SK-N-SH (cell line): Measurements from ENCODE around the gene DPP10. TPM values are rescaled to one million over a fixed set of nuclear protein-coding genes. Genes with fewer than 3 reads are reported as not detected.

Source experiments
- CTCF ChIA-PET: fragments of 300-600, 350-600 bp; formaldehyde crosslinking; extraction: SDS; loops from one replicate; lab custom pipeline; 2021; lab: Yijun Ruan, JAX
- POLR2A ChIA-PET: fragments of 350-600 bp; sonication (Branson Sonifier 250); formaldehyde crosslinking; extraction: SDS; loops from one replicate; lab custom pipeline; 2020; ENCODE audit warnings: antibody characterized with exemption, inconsistent platforms; lab: Yijun Ruan, JAX
- DNase-seq: peaks from one replicate; pipeline ENCODE4 v3.0.0; 2012
- H2AFZ ChIP-seq: fragments of 200-600 bp; sonication (generic); 2 replicates; pipeline ENCODE4 v1.8.1; 2016; ENCODE audit warnings: antibody characterized with exemption, mild to moderate bottlenecking, low read depth
- H3F3A ChIP-seq: fragments of 200-600 bp; sonication (generic); replicated peaks from 2 replicates; pipeline ENCODE3; 2016; ENCODE audit warnings: antibody characterized with exemption, mild to moderate bottlenecking; ENCODE audit not compliant: insufficient read depth
- H3K27ac ChIP-seq, 2 experiments: fragments of 200-500 bp in 1 of 2; fragments of 200-600 bp in 1 of 2; sonication (Bioruptor generic) in 1 of 2; sonication (generic), shearing (Covaris generic) in 1 of 2; 2 replicates each; pipeline versions ENCODE4 v1.5.1 to v1.6.1; 2014 to 2016; ENCODE audit warnings: low read depth in 2 of 2, inconsistent platforms in 1 of 2, low read length in 1 of 2, mild to moderate bottlenecking in 1 of 2, mixed read lengths in 1 of 2
- H3K27me3 ChIP-seq: fragments of 200-600 bp; sonication (generic), shearing (Covaris generic); 2 replicates; pipeline ENCODE4 v1.6.1; 2016; ENCODE audit warnings: mixed run types; ENCODE audit not compliant: insufficient read depth
- H3K36me3 ChIP-seq, 2 experiments: fragments of 200-500 bp in 1 of 2; fragments of 200-600 bp in 1 of 2; sonication (Bioruptor generic) in 1 of 2; sonication (generic) in 1 of 2; replicated peaks in 1 of 2; 2 replicates each; pipeline versions ENCODE3 to v1.5.1; 2014 to 2016; ENCODE audit warnings: low read length in 1 of 2, mild to moderate bottlenecking in 1 of 2; ENCODE audit not compliant: insufficient read depth in 2 of 2, control insufficient read depth in 1 of 2
- H3K4me1 ChIP-seq, 2 experiments: fragments of 200-500 bp in 1 of 2; fragments of 200-600 bp in 1 of 2; sonication (Bioruptor generic) in 1 of 2; sonication (generic), shearing (Covaris generic) in 1 of 2; 2 replicates each; pipeline versions ENCODE4 v1.5.1 to v1.6.1; 2014 to 2016; ENCODE audit warnings: low read depth in 1 of 2, low read length in 1 of 2, mixed run types in 1 of 2; ENCODE audit not compliant: insufficient read depth in 2 of 2, control insufficient read depth in 1 of 2
- H3K4me2 ChIP-seq: fragments of 200-600 bp; sonication (generic), shearing (Covaris generic); 2 replicates; pipeline ENCODE4 v1.6.1; 2017; ENCODE audit warnings: mixed run types
- H3K4me3 ChIP-seq, 2 experiments: fragments of 200-500 bp in 1 of 2; fragments of 200-600 bp in 1 of 2; sonication (Bioruptor generic) in 1 of 2; sonication (generic), shearing (Covaris generic) in 1 of 2; 2 replicates each; pipeline versions ENCODE4 v1.5.1 to v1.8.1; 2014 to 2016; ENCODE audit warnings: low read depth in 2 of 2, inconsistent platforms in 1 of 2, low read length in 1 of 2, mild to moderate bottlenecking in 1 of 2, mixed read lengths in 1 of 2, moderate library complexity in 1 of 2
- H3K79me2 ChIP-seq: fragments of 200-600 bp; sonication (generic); 2 replicates; pipeline ENCODE4 v1.8.1; 2017; ENCODE audit warnings: mild to moderate bottlenecking; ENCODE audit not compliant: insufficient read depth
- H3K9ac ChIP-seq: fragments of 200-600 bp; sonication (generic); 2 replicates; pipeline ENCODE4 v1.6.1; 2017; ENCODE audit warnings: mixed run types
- H3K9me2 ChIP-seq: fragments of 200-600 bp; sonication (generic); 2 replicates; pipeline ENCODE4 v1.6.1; 2017; ENCODE audit warnings: mixed run types
- H3K9me3 ChIP-seq: fragments of 200-600 bp; sonication (generic); 2 replicates; pipeline ENCODE4 v1.6.1; 2017; ENCODE audit warnings: mixed run types, mild to moderate bottlenecking, moderate library complexity
- H4K20me1 ChIP-seq: fragments of 200-600 bp; sonication (generic); 2 replicates; pipeline ENCODE4 v1.6.1; 2017; ENCODE audit warnings: mild to moderate bottlenecking, mixed run types; ENCODE audit not compliant: insufficient read depth
- FOSL2 ChIP-seq: IDR thresholded peaks from 2 replicates; pipeline ENCODE4 v1.4.0; 2012; ENCODE audit warnings: low read depth, mild to moderate bottlenecking, moderate library complexity, borderline replicate concordance
- MEF2A ChIP-seq: IDR thresholded peaks from 2 replicates; pipeline ENCODE4 v1.4.0; 2012; ENCODE audit warnings: low read depth, borderline replicate concordance
- MXI1 ChIP-seq: IDR thresholded peaks from 2 replicates; pipeline ENCODE4 v1.6.1; 2012; ENCODE audit warnings: mild to moderate bottlenecking, low read depth, low read length, improper control_type of control experiment
- NFIC ChIP-seq: IDR thresholded peaks from 2 replicates; pipeline ENCODE4 v1.4.0; 2012; ENCODE audit warnings: borderline replicate concordance
- RFX5 ChIP-seq: IDR thresholded peaks from 2 replicates; pipeline ENCODE4 v1.6.1; 2012; ENCODE audit warnings: mild to moderate bottlenecking, improper control_type of control experiment, low read length
- RXRA ChIP-seq: IDR thresholded peaks from 2 replicates; pipeline ENCODE4 v1.4.0; 2012; ENCODE audit warnings: low read depth, mild to moderate bottlenecking, borderline replicate concordance
- SIN3A ChIP-seq: IDR thresholded peaks from 2 replicates; pipeline ENCODE4 v1.6.1; 2012; ENCODE audit warnings: low read depth, mild to moderate bottlenecking, low read length, moderate library complexity, borderline replicate concordance
- TAF1 ChIP-seq: IDR thresholded peaks from 2 replicates; pipeline ENCODE4 v1.6.1; 2012; ENCODE audit warnings: low read depth, mild to moderate bottlenecking, low read length, moderate library complexity, borderline replicate concordance
- TEAD4 ChIP-seq: IDR thresholded peaks from 2 replicates; pipeline ENCODE4 v1.4.0; 2012; ENCODE audit warnings: mild to moderate bottlenecking, borderline replicate concordance; ENCODE audit not compliant: insufficient read depth
- WGBS: methylation state at CpG from one replicate; pipeline ENCODE4 v1.1.6; 2017; ENCODE audit warnings: low lambda C conversion rate; 5-methylcytosine and 5-hydroxymethylcytosine counted together
- polyA plus RNA-seq, 3 experiments: library from polyadenylated mRNA; depleted of rRNA; stranded (reverse); fragments of >200 nt; gene quantifications; 2 replicates each; pipeline ENCODE4 v1.2.3, GENCODE V29; 2012
- TF ChIP-seq, protein P1 (sequence below): IDR thresholded peaks from 2 replicates; pipeline ENCODE4 v1.4.0; 2012; ENCODE audit warnings: low read depth, borderline replicate concordance
- TF ChIP-seq, protein P2 (sequence below): IDR thresholded peaks from 2 replicates; pipeline ENCODE4 v1.4.0; 2012; ENCODE audit warnings: low read depth
- TF ChIP-seq, protein P3 (sequence below): IDR thresholded peaks from 2 replicates; pipeline ENCODE4 v1.6.1; 2012; ENCODE audit warnings: mild to moderate bottlenecking, low read depth, low read length, moderate library complexity
- TF ChIP-seq, protein P4 (sequence below): IDR thresholded peaks from 2 replicates; pipeline ENCODE4 v1.4.0; 2012; ENCODE audit warnings: low read depth, borderline replicate concordance
- TF ChIP-seq, protein P5 (sequence below): IDR thresholded peaks from 2 replicates; pipeline ENCODE4; 2012

DPP10 gene
- polyA plus RNA-seq, 1 of the 3 experiments (the other 2 are of a cell fraction): not detected

DNA sequence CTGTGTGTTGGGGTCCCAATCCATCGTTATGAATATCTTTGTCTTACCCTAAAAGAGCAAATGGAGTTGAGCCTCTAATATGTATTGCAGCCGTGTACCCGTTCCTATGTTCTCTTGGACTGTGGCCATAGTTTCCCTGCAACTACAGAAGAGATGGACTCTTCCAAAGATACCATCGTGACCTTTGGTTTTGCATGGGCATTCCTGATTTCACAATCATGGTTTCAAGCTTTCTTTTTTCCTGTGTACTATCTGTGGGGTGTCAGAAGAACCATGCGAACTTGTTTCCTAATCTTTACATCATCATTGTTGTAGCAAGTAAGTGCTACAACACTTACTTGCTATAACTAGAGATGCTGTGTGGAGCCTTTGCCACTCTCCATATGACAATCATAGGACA is 1295.7 kb downstream of the DPP10 start:
- H4K20me1 ChIP-seq: no peaks in the 10 kb centered on the region

More for the DNA sequence above, 1295.7 kb downstream of the DPP10 start:
- no peak for DNase-seq
- no peak overlapping the region for H3K4me2 ChIP-seq
- 19% methylated on average over 5 of the region's 5 CpGs for WGBS
- no peak overlapping the region for H3K27ac ChIP-seq
- ChIA-PET POLR2A (no interaction called here), CTCF (no interaction called here)
- H3K79me2 ChIP-seq: no peaks in the 10 kb centered on the region
- TF ChIP-seq, protein P1, sequence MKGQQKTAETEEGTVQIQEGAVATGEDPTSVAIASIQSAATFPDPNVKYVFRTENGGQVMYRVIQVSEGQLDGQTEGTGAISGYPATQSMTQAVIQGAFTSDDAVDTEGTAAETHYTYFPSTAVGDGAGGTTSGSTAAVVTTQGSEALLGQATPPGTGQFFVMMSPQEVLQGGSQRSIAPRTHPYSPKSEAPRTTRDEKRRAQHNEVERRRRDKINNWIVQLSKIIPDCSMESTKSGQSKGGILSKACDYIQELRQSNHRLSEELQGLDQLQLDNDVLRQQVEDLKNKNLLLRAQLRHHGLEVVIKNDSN: no peak
- TF ChIP-seq RFX5 (no peak), FOSL2 (no peak), NFIC (no peak), MEF2A (no peak), MXI1 (no peak), TEAD4 (no peak), TAF1 (no peak), RXRA (no peak), SIN3A (no peak)
- TF ChIP-seq, protein P2, sequence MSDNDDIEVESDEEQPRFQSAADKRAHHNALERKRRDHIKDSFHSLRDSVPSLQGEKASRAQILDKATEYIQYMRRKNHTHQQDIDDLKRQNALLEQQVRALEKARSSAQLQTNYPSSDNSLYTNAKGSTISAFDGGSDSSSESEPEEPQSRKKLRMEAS: no peak
- TF ChIP-seq, protein P3, sequence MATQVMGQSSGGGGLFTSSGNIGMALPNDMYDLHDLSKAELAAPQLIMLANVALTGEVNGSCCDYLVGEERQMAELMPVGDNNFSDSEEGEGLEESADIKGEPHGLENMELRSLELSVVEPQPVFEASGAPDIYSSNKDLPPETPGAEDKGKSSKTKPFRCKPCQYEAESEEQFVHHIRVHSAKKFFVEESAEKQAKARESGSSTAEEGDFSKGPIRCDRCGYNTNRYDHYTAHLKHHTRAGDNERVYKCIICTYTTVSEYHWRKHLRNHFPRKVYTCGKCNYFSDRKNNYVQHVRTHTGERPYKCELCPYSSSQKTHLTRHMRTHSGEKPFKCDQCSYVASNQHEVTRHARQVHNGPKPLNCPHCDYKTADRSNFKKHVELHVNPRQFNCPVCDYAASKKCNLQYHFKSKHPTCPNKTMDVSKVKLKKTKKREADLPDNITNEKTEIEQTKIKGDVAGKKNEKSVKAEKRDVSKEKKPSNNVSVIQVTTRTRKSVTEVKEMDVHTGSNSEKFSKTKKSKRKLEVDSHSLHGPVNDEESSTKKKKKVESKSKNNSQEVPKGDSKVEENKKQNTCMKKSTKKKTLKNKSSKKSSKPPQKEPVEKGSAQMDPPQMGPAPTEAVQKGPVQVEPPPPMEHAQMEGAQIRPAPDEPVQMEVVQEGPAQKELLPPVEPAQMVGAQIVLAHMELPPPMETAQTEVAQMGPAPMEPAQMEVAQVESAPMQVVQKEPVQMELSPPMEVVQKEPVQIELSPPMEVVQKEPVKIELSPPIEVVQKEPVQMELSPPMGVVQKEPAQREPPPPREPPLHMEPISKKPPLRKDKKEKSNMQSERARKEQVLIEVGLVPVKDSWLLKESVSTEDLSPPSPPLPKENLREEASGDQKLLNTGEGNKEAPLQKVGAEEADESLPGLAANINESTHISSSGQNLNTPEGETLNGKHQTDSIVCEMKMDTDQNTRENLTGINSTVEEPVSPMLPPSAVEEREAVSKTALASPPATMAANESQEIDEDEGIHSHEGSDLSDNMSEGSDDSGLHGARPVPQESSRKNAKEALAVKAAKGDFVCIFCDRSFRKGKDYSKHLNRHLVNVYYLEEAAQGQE: no peak
- TF ChIP-seq, protein P4, sequence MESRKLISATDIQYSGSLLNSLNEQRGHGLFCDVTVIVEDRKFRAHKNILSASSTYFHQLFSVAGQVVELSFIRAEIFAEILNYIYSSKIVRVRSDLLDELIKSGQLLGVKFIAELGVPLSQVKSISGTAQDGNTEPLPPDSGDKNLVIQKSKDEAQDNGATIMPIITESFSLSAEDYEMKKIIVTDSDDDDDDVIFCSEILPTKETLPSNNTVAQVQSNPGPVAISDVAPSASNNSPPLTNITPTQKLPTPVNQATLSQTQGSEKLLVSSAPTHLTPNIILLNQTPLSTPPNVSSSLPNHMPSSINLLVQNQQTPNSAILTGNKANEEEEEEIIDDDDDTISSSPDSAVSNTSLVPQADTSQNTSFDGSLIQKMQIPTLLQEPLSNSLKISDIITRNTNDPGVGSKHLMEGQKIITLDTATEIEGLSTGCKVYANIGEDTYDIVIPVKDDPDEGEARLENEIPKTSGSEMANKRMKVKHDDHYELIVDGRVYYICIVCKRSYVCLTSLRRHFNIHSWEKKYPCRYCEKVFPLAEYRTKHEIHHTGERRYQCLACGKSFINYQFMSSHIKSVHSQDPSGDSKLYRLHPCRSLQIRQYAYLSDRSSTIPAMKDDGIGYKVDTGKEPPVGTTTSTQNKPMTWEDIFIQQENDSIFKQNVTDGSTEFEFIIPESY: no peak
- TF ChIP-seq, protein P5, sequence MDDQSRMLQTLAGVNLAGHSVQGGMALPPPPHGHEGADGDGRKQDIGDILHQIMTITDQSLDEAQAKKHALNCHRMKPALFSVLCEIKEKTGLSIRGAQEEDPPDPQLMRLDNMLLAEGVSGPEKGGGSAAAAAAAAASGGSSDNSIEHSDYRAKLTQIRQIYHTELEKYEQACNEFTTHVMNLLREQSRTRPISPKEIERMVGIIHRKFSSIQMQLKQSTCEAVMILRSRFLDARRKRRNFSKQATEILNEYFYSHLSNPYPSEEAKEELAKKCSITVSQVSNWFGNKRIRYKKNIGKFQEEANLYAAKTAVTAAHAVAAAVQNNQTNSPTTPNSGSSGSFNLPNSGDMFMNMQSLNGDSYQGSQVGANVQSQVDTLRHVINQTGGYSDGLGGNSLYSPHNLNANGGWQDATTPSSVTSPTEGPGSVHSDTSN: no peak
- H3K36me3 ChIP-seq: no peaks in the 10 kb centered on the region
- H3F3A ChIP-seq: no peaks in the 10 kb centered on the region
- no peaks in the 10 kb centered on the region for H3K4me1 ChIP-seq
- no peaks in the 10 kb centered on the region for H3K9me2 ChIP-seq
- H3K27me3 ChIP-seq: no peaks in the 10 kb centered on the region
- 0 out of 2 replicates have a peak, but pooled peaks cover 3% of the 10 kb centered on the region for H3K9me3 ChIP-seq
- no peak overlapping the region for H3K4me3 ChIP-seq
- H2AFZ ChIP-seq: no peak overlapping the region
- H3K9ac ChIP-seq: no peak overlapping the region
